GM19372 (cell line): ENCODE measurements around the gene TSBP1.

Experiments used
- ATAC-seq: cut with Tn5 transposase; IDR thresholded peaks from one replicate; pipeline ENCODE4 v1.9.1; 2021; ENCODE audit warnings: mild to moderate bottlenecking, low read depth, moderate library complexity; ENCODE audit not compliant: unreplicated experiment

TSBP1 gene

GRCh38 chr6:32371803-32372202, at the start of gene TSBP1:
TSBP1 (minus strand) TSS chr6:32371903; CDS start chr6:32371706, 197 bp downstream.
- ATAC-seq = no peak

GRCh38 chr6:32416036-32416435, 44.3 kb upstream of the TSBP1 start:
- ATAC-seq = no peak

- ATAC-seq = no peak
Measured at GRCh38 chr6:32415521-32416019, 43.9 kb upstream of the TSBP1 start.

- no peak for ATAC-seq
Measured at GRCh38 chr6:32413427-32414047, 41.8 kb upstream of the TSBP1 start.

GRCh38 chr6:32411566-32412327, 40.0 kb upstream of the TSBP1 start:
- ATAC-seq = no peak

GRCh38 chr6:32410906-32411305, 39.2 kb upstream of the TSBP1 start:
- no peak for ATAC-seq

- no peak for ATAC-seq
Measured at GRCh38 chr6:32406857-32407256, 35.2 kb upstream of the TSBP1 start, which contains the start of gene BTNL2. BTNL2 (minus strand) TSS chr6:32407181; CDS start chr6:32407123, 58 bp downstream.

- no peak for ATAC-seq
Measured at GRCh38 chr6:32406197-32406596, 34.5 kb upstream of the TSBP1 start.

GRCh38 chr6:32405656-32406055, 34.0 kb upstream of the TSBP1 start:
- no peak for ATAC-seq

GRCh38 chr6:32402812-32403211, 31.1 kb upstream of the TSBP1 start:
- no peak for ATAC-seq

GRCh38 chr6:32401284-32401963, 29.7 kb upstream of the TSBP1 start:
- no peak for ATAC-seq

- peak; percentile 61 for ATAC-seq
Measured at GRCh38 chr6:32397252-32397920, 25.7 kb upstream of the TSBP1 start.

GRCh38 chr6:32396028-32396427, 24.3 kb upstream of the TSBP1 start:
- no peak for ATAC-seq

- ATAC-seq = no peak
Measured at GRCh38 chr6:32393665-32394420, 22.1 kb upstream of the TSBP1 start.

GRCh38 chr6:32391505-32391904, 19.8 kb upstream of the TSBP1 start:
- no peak for ATAC-seq

- no peak for ATAC-seq
Measured at GRCh38 chr6:32387589-32388340, 16.1 kb upstream of the TSBP1 start.

- ATAC-seq = no peak
Measured at GRCh38 chr6:32386040-32386439, 14.3 kb upstream of the TSBP1 start.

- no peak for ATAC-seq
Measured at GRCh38 chr6:32382757-32383420, 11.2 kb upstream of the TSBP1 start.

GRCh38 chr6:32379545-32379944, 7.8 kb upstream of the TSBP1 start:
- ATAC-seq = no peak
